Keratinocyte (primary cell): ENCODE measurements around the gene RAB1B. TPM values are rescaled to one million over a fixed set of nuclear protein-coding genes. Genes with fewer than 3 reads are reported as not detected.

ENCODE experiments used
- DNase-seq: peaks from one replicate; pipeline ENCODE4 v3.0.0-alpha.2; 2011; ENCODE audit warnings: low read depth, missing footprints, low spot score
- FAIRE-seq: peaks from 2 replicates; lab custom pipeline; 2011; peaks lifted over from hg19 to GRCh38; lab: Jason Lieb, UNC
- H2AFZ ChIP-seq: 2 replicates; pipeline ENCODE4 v1.6.0; 2012; ENCODE audit warnings: low read length, control low read depth, inconsistent platforms; ENCODE audit not compliant: control insufficient read depth
- H3K27ac ChIP-seq: 2 replicates; pipeline ENCODE4 v1.5.1; 2011; ENCODE audit warnings: low read length; ENCODE audit not compliant: control insufficient read depth, insufficient read depth
- H3K27me3 ChIP-seq: 3 replicates; pipeline ENCODE4 v1.6.0; 2011; ENCODE audit warnings: low read length; ENCODE audit not compliant: control insufficient read depth, insufficient read depth; ENCODE audit errors: extremely low read depth
- H3K36me3 ChIP-seq, 2 experiments: 2 replicates in 1 of 2; 3 replicates in 1 of 2; pipeline ENCODE4 v1.5.1; 2011; ENCODE audit warnings: low read length in 2 of 2, mild to moderate bottlenecking in 1 of 2; ENCODE audit not compliant: control insufficient read depth in 2 of 2, insufficient read depth in 2 of 2; ENCODE audit errors: extremely low read depth in 1 of 2
- H3K4me1 ChIP-seq: 3 replicates; pipeline ENCODE4 v1.5.1; 2011; ENCODE audit warnings: low read length; ENCODE audit not compliant: control insufficient read depth, insufficient read depth; ENCODE audit errors: extremely low read depth
- H3K4me2 ChIP-seq: 3 replicates; pipeline ENCODE4 v1.6.0; 2011; ENCODE audit warnings: low read depth, low read length; ENCODE audit not compliant: control insufficient read depth, insufficient read depth; ENCODE audit errors: extremely low read depth
- H3K4me3 ChIP-seq, 3 experiments: fragments of 200-600 bp in 1 of 3; sonication (generic) in 1 of 3; 2 replicates in 2 of 3; 3 replicates in 1 of 3; pipeline ENCODE4 v1.5.1; 2011 to 2016; ENCODE audit warnings: low read length in 3 of 3, mild to moderate bottlenecking in 3 of 3, control low read depth in 2 of 3, inconsistent platforms in 1 of 3, low read depth in 1 of 3, mixed read lengths in 1 of 3, mixed run types in 1 of 3, moderate library complexity in 1 of 3; ENCODE audit not compliant: control insufficient read depth in 2 of 3, insufficient read depth in 2 of 3; ENCODE audit errors: extremely low read depth in 1 of 3
- H3K79me2 ChIP-seq: 2 replicates; pipeline ENCODE4 v1.6.0; 2012; ENCODE audit warnings: low read length; ENCODE audit not compliant: control insufficient read depth, insufficient read depth
- H3K9ac ChIP-seq: 3 replicates; pipeline ENCODE4 v1.6.0; 2011; ENCODE audit warnings: low read length; ENCODE audit not compliant: control insufficient read depth, insufficient read depth; ENCODE audit errors: extremely low read depth
- H3K9me1 ChIP-seq: 3 replicates; pipeline ENCODE4 v1.6.0; 2011; ENCODE audit warnings: low read length; ENCODE audit not compliant: control insufficient read depth, insufficient read depth; ENCODE audit errors: extremely low read depth
- H3K9me3 ChIP-seq: 2 replicates; pipeline ENCODE4 v1.5.1; 2012; ENCODE audit warnings: low read depth, low read length; ENCODE audit not compliant: control insufficient read depth
- H4K20me1 ChIP-seq: 3 replicates; pipeline ENCODE4 v1.6.0; 2011; ENCODE audit warnings: low read length; ENCODE audit not compliant: control insufficient read depth, insufficient read depth; ENCODE audit errors: extremely low read depth
- CTCF ChIP-seq, 3 experiments: IDR thresholded peaks in 1 of 3; conservative IDR thresholded peaks in 1 of 3; optimal IDR thresholded peaks in 1 of 3; 2 replicates in 2 of 3; 3 replicates in 1 of 3; pipeline versions ENCODE3 to v1.5.1; 2011; ENCODE audit warnings: low read length in 3 of 3, mild to moderate bottlenecking in 3 of 3, moderate library complexity in 2 of 3, control low read depth in 1 of 3, inconsistent platforms in 1 of 3; ENCODE audit not compliant: insufficient read depth in 2 of 3; ENCODE audit errors: extremely low read depth in 1 of 3
- EZH2 ChIP-seq: IDR thresholded peaks from one replicate; pipeline ENCODE4 v1.6.1; 2012; ENCODE audit warnings: inconsistent platforms, mild to moderate bottlenecking, low read length, moderate library complexity
- dilution Hi-C: fragments of 300-500 bp; cut with MboI; formaldehyde crosslinking; loops from one replicate; pipeline ENCODE4 v1.7.0; 2020; ENCODE audit warnings: low sequenced_read_pairs; ENCODE audit not compliant: extremely low pct_ligation_motif_present
- polyA plus RNA-seq, 5 experiments: library from polyadenylated mRNA; depleted of rRNA in 3 of 5; stranded (reverse) in 3 of 5; stranded (forward) in 1 of 5; unstranded in 1 of 5; fragments of >200 nt; gene quantifications; 1 replicate in 1 of 5; 2 replicates in 3 of 5; 3 replicates in 1 of 5; pipeline versions ENCODE4 v1.2.1 to v1.2.3, GENCODE V29; 2011 to 2012; ENCODE audit warnings: missing spikeins in 2 of 5, low read depth in 1 of 5, low replicate concordance in 1 of 5

RAB1B gene
- polyA plus RNA-seq, 1 donor (not counting 4 experiments of a cell fraction or from before 2014, with no cell fraction given), result 133 TPM

DNA sequence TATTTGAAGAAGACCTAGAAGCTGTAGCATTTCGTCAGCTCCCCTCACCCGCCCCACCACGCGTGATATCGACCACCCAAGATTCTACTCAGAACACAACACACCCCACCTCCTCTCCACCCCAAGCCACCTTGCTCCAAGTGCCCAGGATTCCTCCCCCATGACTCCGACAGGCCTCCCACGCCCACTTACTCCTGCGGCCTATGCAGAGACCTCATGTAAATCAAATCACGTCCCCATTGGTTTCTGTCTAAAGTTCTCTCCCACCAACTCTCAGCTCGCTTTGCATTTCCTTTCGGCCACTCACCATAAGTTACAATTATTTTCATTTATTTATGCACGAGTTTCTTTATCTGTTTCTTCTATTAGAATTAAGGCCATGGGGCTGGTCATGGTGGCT is 34.2 kb downstream of the RAB1B start:
- Histone ChIP-seq H3K9ac (no peak overlapping the region), H3K4me3 (no peak overlapping the region), H3K9me3 (no peaks in the 10 kb centered on the region), H3K27me3 (no peaks in the 10 kb centered on the region), H4K20me1 (no peaks in the 10 kb centered on the region), H3K9me1 (no peaks in the 10 kb centered on the region), H3K36me3 (no peaks in the 10 kb centered on the region), H3K4me1 (no peaks in the 10 kb centered on the region), H3K79me2 (no peaks in the 10 kb centered on the region), H3K27ac (no peak overlapping the region), H2AFZ (no peak overlapping the region), H3K4me2 (no peak overlapping the region)
- TF ChIP-seq EZH2 (no peak), CTCF (optimal IDR thresholded peaks at IDR 0.05 in 1 of 3, IDR thresholded peaks at IDR 0.05 in 1 of 3, conservative IDR thresholded peaks at IDR 0.05 in 1 of 3; ENCODE audit: extremely low read depth in 1 of 3, insufficient read depth in 2 of 3, low read length in 3 of 3) (no peak)
- DNase-seq (no peak), FAIRE-seq (no peak)
- dilution Hi-C loops, result no loop called here

DNA sequence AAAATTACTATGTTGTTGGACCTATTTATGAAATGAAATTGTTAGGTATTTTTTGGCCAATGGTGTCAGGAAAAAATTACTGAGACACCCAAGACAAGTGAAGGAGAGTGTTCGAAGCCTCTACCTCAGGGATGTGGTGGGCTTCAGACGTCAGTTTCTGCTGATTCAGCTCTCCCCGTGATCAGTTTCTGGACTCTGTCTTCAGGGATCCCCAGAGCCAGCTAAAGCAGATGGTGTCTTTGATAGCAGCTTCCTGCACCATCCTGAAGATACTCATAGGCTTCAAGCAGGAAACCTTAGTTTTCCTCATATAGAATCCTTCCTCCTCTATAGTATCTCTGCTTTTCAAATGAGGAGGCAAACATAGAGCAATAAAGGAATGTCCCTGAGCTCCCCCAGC is 41.0 kb downstream of the RAB1B start:
- Histone ChIP-seq H3K4me3 (no peak overlapping the region), H4K20me1 (no peaks in the 10 kb centered on the region), H3K9me3 (no peaks in the 10 kb centered on the region), H3K4me2 (no peak overlapping the region), H3K36me3 (no peaks in the 10 kb centered on the region), H2AFZ (no peak overlapping the region), H3K27ac (no peak overlapping the region), H3K9ac (no peak overlapping the region), H3K27me3 (peaks cover 4% of the 10 kb centered on the region), H3K9me1 (no peaks in the 10 kb centered on the region), H3K79me2 (no peaks in the 10 kb centered on the region), H3K4me1 (peaks cover 2% of the 10 kb centered on the region)
- dilution Hi-C loops, result no loop called here
- FAIRE-seq (no peak), DNase-seq (no peak)
- TF ChIP-seq EZH2 (no peak), CTCF (optimal IDR thresholded peaks at IDR 0.05 in 1 of 3, IDR thresholded peaks at IDR 0.05 in 1 of 3, conservative IDR thresholded peaks at IDR 0.05 in 1 of 3; ENCODE audit: extremely low read depth in 1 of 3, insufficient read depth in 2 of 3, low read length in 3 of 3) (no peak)
